Spleen (tissue), 11 donors: Measurements from ENCODE around the gene CCDC170. TPM values are rescaled to one million over a fixed set of nuclear protein-coding genes. Genes with fewer than 3 reads are reported as not detected.
A peak's percentile ranks its signal among the peaks of the same experiment; 100 is the strongest.
"Not testable (repeated sequence)": the region's sequence is repeated elsewhere in the genome, so short reads cannot be mapped to it uniquely, and the experiment has no call there.

ENCODE experiments used
- DNase-seq: peaks from one replicate; pipeline ENCODE4 v3.0.0-alpha.2; 2020
- H3K27ac ChIP-seq, 8 donors: fragments of 200-600 bp; sonication (generic) in 7 of 8; 1 replicate in 4 of 8; 2 replicates in 4 of 8; pipeline versions ENCODE4 v1.5.0 to v1.8.0; 2016 to 2021; ENCODE audit warnings: inconsistent platforms in 4 of 8, mild to moderate bottlenecking in 4 of 8, moderate library complexity in 1 of 8
- H3K27me3 ChIP-seq, 7 donors: fragments of 200-600 bp; sonication (generic) in 6 of 7; replicated peaks in 1 of 7; 1 replicate in 4 of 7; 2 replicates in 3 of 7; pipeline versions ENCODE4 v1.5.0 to v1.8.0; 2016 to 2021; ENCODE audit warnings: inconsistent platforms in 3 of 7, mild to moderate bottlenecking in 1 of 7
- H3K36me3 ChIP-seq, 6 donors: fragments of 200-600 bp; sonication (generic) in 5 of 6; 1 replicate in 4 of 6; 2 replicates in 2 of 6; pipeline versions ENCODE4 v1.5.0 to v1.8.0; 2016 to 2021; ENCODE audit warnings: inconsistent platforms in 2 of 6
- H3K4me1 ChIP-seq, 6 donors: fragments of 200-600 bp; sonication (generic) in 5 of 6; 1 replicate in 3 of 6; 2 replicates in 3 of 6; pipeline versions ENCODE4 v1.5.0 to v1.8.0; 2016 to 2021; ENCODE audit warnings: inconsistent platforms in 3 of 6
- H3K4me3 ChIP-seq, 8 donors: fragments of 200-600 bp; sonication (generic) in 7 of 8; 1 replicate in 4 of 8; 2 replicates in 4 of 8; pipeline versions ENCODE4 v1.5.0 to v1.8.0; 2016 to 2021; ENCODE audit warnings: inconsistent platforms in 4 of 8, mild to moderate bottlenecking in 4 of 8, moderate library complexity in 2 of 8
- H3K9me3 ChIP-seq, 8 donors: fragments of 200-600 bp; sonication (generic) in 7 of 8; 1 replicate in 4 of 8; 2 replicates in 4 of 8; pipeline versions ENCODE4 v1.5.0 to v1.8.0; 2016 to 2021; ENCODE audit warnings: inconsistent platforms in 4 of 8
- CTCF ChIP-seq, 11 experiments: fragments of 200-600 bp in 7 of 11; fragments of 450-650 bp in 4 of 11; sonication (generic) in 4 of 11; IDR thresholded peaks in 8 of 11; conservative IDR thresholded peaks in 3 of 11; 1 replicate in 7 of 11; 2 replicates in 4 of 11; pipeline versions ENCODE4 v1.4.0 to v1.8.0; 2016 to 2021; ENCODE audit warnings: antibody characterized with exemption in 11 of 11, inconsistent platforms in 4 of 11, mild to moderate bottlenecking in 1 of 11
- POLR2A ChIP-seq, 3 donors: fragments of 450-650 bp; IDR thresholded peaks; one replicate each; pipeline ENCODE4 v1.5.1; 2017; ENCODE audit warnings: antibody characterized with exemption in 3 of 3, mild to moderate bottlenecking in 1 of 3
- POLR2AphosphoS5 ChIP-seq, 3 donors: sonication (generic); formaldehyde crosslinking; IDR thresholded peaks; one replicate each; pipeline ENCODE4 v1.5.1; 2017; ENCODE audit warnings: antibody characterized with exemption in 3 of 3
- WGBS, 5 donors: extraction: QIAGEN DNeasy Blood & Tissue Kit in 3 of 5; methylation state at CpG; one replicate each; pipeline versions ENCODE4 v1.1.5 to v1.1.7; 2013 to 2018; 5-methylcytosine and 5-hydroxymethylcytosine counted together
- intact Hi-C: fragments of 100-400 bp; cut with DNase I; formaldehyde crosslinking; loops from one replicate; pipeline ENCODE4 v1.15.0; 2023; ENCODE audit warnings: low total_unique reads
- polyA plus RNA-seq, 3 donors: library from polyadenylated mRNA; stranded (reverse); fragments of 200-250 nt; gene quantifications; one replicate each; pipeline ENCODE4 v1.2.1, GENCODE V29; 2013
- total RNA-seq, 7 donors: library from RNA; depleted of rRNA in 3 of 7; stranded (reverse); fragments of >200 nt in 3 of 7; fragmentation: NEBNext Ultra II Directional in 4 of 7; extraction: Animal tissue kit (Norgen Biotek cat#: 25700) in 4 of 7; gene quantifications; one replicate each; pipeline versions ENCODE4 v1.1.0 to v1.2.1, GENCODE V29; 2016 to 2021
- donor health status: healthy with polysubstance abuse.
- donor health status: DM: no; HTN: no; CAD: no; lungs with moderate emphysema.
- donor health status: DM: no; HTN: no; CAD: no.
- donor health status: Bipolar disorder and iron deficiency.
- donor health status: healthy.
- donor health status: DM: no; HTN: no; CAD: no.
- donor health status: DM: yes; HTN: yes; CAD: no.

CCDC170 gene
- total and polyA plus RNA-seq, 10 donors = 0.49 to 4.3 (median 2.2) TPM

GRCh38 chr6:151451417-151451949 is 42.3 kb upstream of the CCDC170 start:
- intact Hi-C loops = no loop called here
- TF ChIP-seq POLR2AphosphoS5 (IDR thresholded peaks at IDR 0.05) = no peak
- TF ChIP-seq CTCF (IDR thresholded peaks at IDR 0.05 in 8 of 11, conservative IDR thresholded peaks at IDR 0.05 in 3 of 11) = no peak
- TF ChIP-seq POLR2A (IDR thresholded peaks at IDR 0.05) = no peak
- peaks cover 0 to 6% (median 1%) of the 10 kb centered on the region in 6 donors for H3K36me3 ChIP-seq
- H3K9me3 ChIP-seq = no peaks in the 10 kb centered on the region
- H3K4me1 ChIP-seq = peaks cover 11 to 46% (median 30%) of the 10 kb centered on the region in 6 donors
- 1% methylated on average over 22 of the region's 22 CpGs for WGBS, 5 donors
- peak overlapping the region; percentile 71 to 94 (median 88) for H3K4me3 ChIP-seq
- no peak for DNase-seq
- H3K27ac ChIP-seq = peak overlapping the region; percentile 71 to 98 (median 96)
- H3K27me3 ChIP-seq = no peaks in the 10 kb centered on the region

- H3K4me3 ChIP-seq = peak within 1 kb of the TSS; percentile 71 to 94 (median 88)
- peak; percentile 100 for DNase-seq
- peaks cover 11 to 47% (median 33%) of the 10 kb centered on the region in 6 donors for H3K4me1 ChIP-seq
- peak within 1 kb of the TSS; percentile 90 to 98 (median 96) for H3K27ac ChIP-seq
- H3K27me3 ChIP-seq = no peaks in the 10 kb centered on the region
- peak in 3 of 11 experiments; percentile 14 to 40 (median 17) for TF ChIP-seq CTCF (IDR thresholded peaks at IDR 0.05 in 8 of 11, conservative IDR thresholded peaks at IDR 0.05 in 3 of 11)
- peak in 1 of 3 donors; percentile 72 for TF ChIP-seq POLR2A (IDR thresholded peaks at IDR 0.05)
- peak; percentile 95 to 98 (median 98) for TF ChIP-seq POLR2AphosphoS5 (IDR thresholded peaks at IDR 0.05)
- peaks cover 0 to 13% (median 3%) of the 10 kb centered on the region in 6 donors for H3K36me3 ChIP-seq
- H3K9me3 ChIP-seq = no peaks in the 10 kb centered on the region
- intact Hi-C loops = no loop called here
- WGBS, 5 donors = 0 to 1% (median 0%) methylated on average over 54 to 74 of the region's 74 CpGs
These were observed 41.7 kb upstream of the CCDC170 start, which contains the start of gene RMND1 for GRCh38 chr6:151451950-151452749. TSS of gene RMND1 (minus strand) at chr6:151452126. CDS start at chr6:151445811, 6,315 bp downstream.

- Histone ChIP-seq H3K27ac (peak overlapping the region; percentile 90 to 98 (median 96)), H3K4me1 (peaks cover 11 to 49% (median 33%) of the 10 kb centered on the region in 6 donors), H3K27me3 (no peaks in the 10 kb centered on the region), H3K4me3 (peak overlapping the region; percentile 71 to 94 (median 88)), H3K9me3 (no peaks in the 10 kb centered on the region), H3K36me3 (peaks cover 0 to 19% (median 5%) of the 10 kb centered on the region in 6 donors)
- DNase-seq = no peak
- TF ChIP-seq POLR2A (IDR thresholded peaks at IDR 0.05) (no peak), CTCF (IDR thresholded peaks at IDR 0.05 in 8 of 11, conservative IDR thresholded peaks at IDR 0.05 in 3 of 11) (no peak), POLR2AphosphoS5 (IDR thresholded peaks at IDR 0.05) (no peak)
- WGBS, 5 donors = 1 to 2% (median 1%) methylated on average over 21 to 24 of the region's 24 CpGs
- intact Hi-C loops = no loop called here
These were observed 40.9 kb upstream of the CCDC170 start for GRCh38 chr6:151452750-151453427.

- WGBS, 5 donors = 76 to 95% (median 85%) methylated on average over 6 to 7 of the region's 10 CpGs
- intact Hi-C loops, H3K27me3 ChIP-seq, DNase-seq, H3K4me3 ChIP-seq, H3K9me3 ChIP-seq, H3K27ac ChIP-seq: not testable (repeated sequence)
- Histone ChIP-seq H3K36me3 (peaks cover 0 to 49% (median 26%) of the 10 kb centered on the region in 6 donors), H3K4me1 (peaks cover 11 to 45% (median 33%) of the 10 kb centered on the region in 6 donors)
These were observed 37.9 kb upstream of the CCDC170 start for GRCh38 chr6:151455751-151456398.
